ENCODE measurements around the gene TCF4. TPM values are rescaled to one million over a fixed set of nuclear protein-coding genes. Genes with fewer than 3 reads are reported as not detected.
A peak's percentile ranks its signal among the peaks of the same experiment; 100 is the strongest.

Gene TCF4
- total and polyA plus RNA-seq, 10 donors: 14.6 to 200 (median 153) TPM

- WGBS, 5 donors: 88 to 92% (median 91%) methylated on average over 4 of the region's 4 CpGs
Observed at GRCh38 chr18:55258088-55258487, 329.9 kb downstream of the TCF4 start.

GRCh38 chr18:55256929-55257289, 331.1 kb downstream of the TCF4 start:
- H3K27me3 ChIP-seq (replicated peaks in 1 of 7): no peaks in the 10 kb centered on the region
- 91 to 100% (median 97%) methylated on average over 1 of the region's 1 CpG for WGBS, 5 donors
- no peak overlapping the region for H3K27ac ChIP-seq
- TF ChIP-seq POLR2AphosphoS5 (IDR thresholded peaks at IDR 0.05): no peak
- TF ChIP-seq POLR2A (IDR thresholded peaks at IDR 0.05): no peak
- no peak for TF ChIP-seq CTCF (IDR thresholded peaks at IDR 0.05 in 8 of 11, conservative IDR thresholded peaks at IDR 0.05 in 3 of 11)
- H3K9me3 ChIP-seq: no peaks in the 10 kb centered on the region
- intact Hi-C loops (cut with DNase I; ENCODE audit: low total_unique reads): no loop called here
- DNase-seq: no peak
- H3K4me1 ChIP-seq: peaks cover 0 to 18% (median 15%) of the 10 kb centered on the region in 6 donors
- no peak overlapping the region for H3K4me3 ChIP-seq
- H3K36me3 ChIP-seq: peaks cover 2 to 87% (median 54%) of the 10 kb centered on the region in 6 donors

More at GRCh38 chr18:55258088-55258487, 329.9 kb downstream of the TCF4 start:
- Histone ChIP-seq H3K27me3 (replicated peaks in 1 of 7) (no peaks in the 10 kb centered on the region), H3K9me3 (no peaks in the 10 kb centered on the region), H3K27ac (no peak overlapping the region), H3K36me3 (peaks cover 2 to 93% (median 54%) of the 10 kb centered on the region in 6 donors), H3K4me3 (no peak overlapping the region), H3K4me1 (peaks cover 0 to 7% (median 3%) of the 10 kb centered on the region in 6 donors)
- intact Hi-C loops (cut with DNase I; ENCODE audit: low total_unique reads): no loop called here
- TF ChIP-seq POLR2A (IDR thresholded peaks at IDR 0.05) (no peak), CTCF (IDR thresholded peaks at IDR 0.05 in 8 of 11, conservative IDR thresholded peaks at IDR 0.05 in 3 of 11) (no peak), POLR2AphosphoS5 (IDR thresholded peaks at IDR 0.05) (no peak)
- DNase-seq: no peak

DNA sequence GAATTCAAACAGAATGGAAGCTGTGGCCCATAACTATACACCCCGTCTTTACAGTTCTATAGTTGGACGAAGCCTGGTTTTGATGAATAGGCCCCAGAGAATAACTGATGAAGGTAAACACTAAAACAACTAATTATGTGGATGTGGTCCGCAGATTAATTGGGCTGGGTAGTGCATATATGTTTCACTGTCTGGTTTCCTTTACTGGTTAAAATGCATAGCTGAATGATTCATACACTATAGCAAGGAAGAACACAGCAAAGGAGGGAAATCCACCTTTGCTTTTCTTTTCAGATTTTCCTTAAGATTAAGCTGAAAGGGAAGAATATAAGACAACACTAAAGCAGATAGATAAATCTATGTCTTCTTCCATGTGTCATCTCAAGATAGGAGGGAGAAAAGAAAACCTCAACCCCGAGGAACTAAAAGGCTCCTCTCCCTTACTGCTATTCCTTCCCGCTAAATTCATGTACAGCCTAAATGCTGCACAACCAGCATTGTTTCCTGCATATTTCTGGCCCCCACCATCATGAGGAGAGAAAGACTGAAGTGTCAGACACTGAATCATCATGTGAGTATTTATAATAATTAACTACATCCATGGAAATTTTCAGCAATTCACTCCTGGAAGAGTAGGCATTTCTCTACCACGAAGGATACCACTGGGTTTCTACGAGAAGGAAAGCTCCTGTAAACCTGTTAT, 331.6 kb downstream of the TCF4 start:
- Histone ChIP-seq H3K4me1 (peaks cover 2 to 24% (median 18%) of the 10 kb centered on the region in 6 donors), H3K4me3 (no peak overlapping the region), H3K9me3 (no peaks in the 10 kb centered on the region), H3K27ac (no peak overlapping the region), H3K27me3 (replicated peaks in 1 of 7) (no peaks in the 10 kb centered on the region), H3K36me3 (peaks cover 2 to 83% (median 53%) of the 10 kb centered on the region in 6 donors)
- 90 to 95% (median 92%) methylated on average over 7 of the region's 7 CpGs for WGBS, 5 donors
- DNase-seq: no peak
- no peak for TF ChIP-seq CTCF (IDR thresholded peaks at IDR 0.05 in 8 of 11, conservative IDR thresholded peaks at IDR 0.05 in 3 of 11)
- TF ChIP-seq POLR2AphosphoS5 (IDR thresholded peaks at IDR 0.05): no peak
- no peak for TF ChIP-seq POLR2A (IDR thresholded peaks at IDR 0.05)
- intact Hi-C loops (cut with DNase I; ENCODE audit: low total_unique reads): no loop called here

DNA sequence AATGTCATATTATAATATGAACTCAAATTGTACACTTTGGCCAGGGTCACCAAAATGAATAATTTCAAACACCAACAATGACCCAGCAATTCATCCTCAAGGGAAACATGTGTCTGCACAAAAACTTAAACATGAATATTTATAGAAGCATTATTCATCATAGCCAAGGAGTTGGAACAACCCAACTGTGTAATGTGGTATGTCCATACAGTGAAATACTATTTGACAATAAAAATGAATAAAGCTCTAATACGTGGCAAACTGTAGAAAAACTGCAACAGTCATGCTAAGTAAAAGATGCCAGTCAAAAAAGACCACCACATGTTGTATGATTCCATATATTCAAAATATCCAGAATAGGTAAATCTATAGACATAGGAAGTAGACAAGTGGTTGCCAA, 334.2 kb downstream of the TCF4 start:
- Histone ChIP-seq H3K36me3 (peaks cover 2 to 73% (median 37%) of the 10 kb centered on the region in 6 donors), H3K27ac (peak overlapping the region in 1 of 8 donors; percentile 58)
- no peak for TF ChIP-seq POLR2A (IDR thresholded peaks at IDR 0.05)

More for the DNA sequence above, 334.2 kb downstream of the TCF4 start:
- intact Hi-C loops (cut with DNase I; ENCODE audit: low total_unique reads): no loop called here
- H3K27me3 ChIP-seq (replicated peaks in 1 of 7): no peaks in the 10 kb centered on the region
- WGBS, 5 donors: 74 to 97% (median 87%) methylated on average over 1 of the region's 1 CpG
- DNase-seq: no peak
- H3K4me3 ChIP-seq: no peak overlapping the region
- no peaks in the 10 kb centered on the region for H3K9me3 ChIP-seq
- peaks cover 2 to 46% (median 22%) of the 10 kb centered on the region in 6 donors for H3K4me1 ChIP-seq

Measured in spleen (tissue), 11 donors.